GM23338 (cell line): ENCODE results near the gene WDR13. TPM values are rescaled to one million over a fixed set of nuclear protein-coding genes. Genes with fewer than 3 reads are reported as not detected.

Experiments
- ATAC-seq: fragments of 200-7000 bp; cut with Tn5 transposase; 3 replicates; pipeline ENCODE4 v1.9.1; 2020
- DNase-seq: peaks from one replicate; pipeline ENCODE4 v3.0.0-alpha.2; 2015; ENCODE audit warnings: low spot score
- H2AFZ ChIP-seq: fragments of 200-600 bp; sonication (generic); 2 replicates; pipeline ENCODE4 v1.8.0; 2016; ENCODE audit warnings: antibody characterized with exemption, mild to moderate bottlenecking, moderate library complexity
- H3F3A ChIP-seq: fragments of 200-600 bp; sonication (generic); replicated peaks from 2 replicates; pipeline ENCODE4 v1.8.0; 2017; ENCODE audit warnings: antibody characterized with exemption, mixed run types, low read depth
- H3K27ac ChIP-seq: fragments of 200-600 bp; sonication (generic); 2 replicates; pipeline ENCODE4 v1.6.1; 2016; ENCODE audit warnings: low read depth
- H3K27me3 ChIP-seq: fragments of 200-600 bp; sonication (generic); 2 replicates; pipeline ENCODE4 v1.8.0; 2016; ENCODE audit warnings: mild to moderate bottlenecking, mixed run types, moderate library complexity; ENCODE audit not compliant: insufficient read depth
- H3K36me3 ChIP-seq: fragments of 200-600 bp; sonication (generic); 2 replicates; pipeline ENCODE4 v1.8.0; 2016; ENCODE audit warnings: mild to moderate bottlenecking; ENCODE audit not compliant: insufficient read depth
- H3K4me1 ChIP-seq: fragments of 200-600 bp; sonication (generic); 2 replicates; pipeline ENCODE4 v1.8.0; 2016; ENCODE audit warnings: mild to moderate bottlenecking, moderate library complexity; ENCODE audit not compliant: insufficient read depth
- H3K4me2 ChIP-seq: fragments of 200-600 bp; sonication (generic); 2 replicates; pipeline ENCODE4 v1.7.1; 2017; ENCODE audit warnings: mixed run types
- H3K4me3 ChIP-seq: fragments of 200-600 bp; sonication (generic); 2 replicates; pipeline ENCODE4 v1.6.1; 2016; ENCODE audit warnings: mixed run types
- H3K79me2 ChIP-seq: fragments of 200-600 bp; sonication (generic); replicated peaks from 2 replicates; pipeline ENCODE4 v1.8.0; 2017; ENCODE audit warnings: mild to moderate bottlenecking; ENCODE audit not compliant: insufficient read depth
- H3K9me2 ChIP-seq: fragments of 200-600 bp; sonication (generic); 2 replicates; pipeline ENCODE4 v1.8.0; 2017; ENCODE audit not compliant: insufficient read depth
- H4K20me1 ChIP-seq: fragments of 200-600 bp; sonication (generic); replicated peaks from 2 replicates; pipeline ENCODE4 v1.8.0; 2017; ENCODE audit warnings: mild to moderate bottlenecking; ENCODE audit not compliant: insufficient read depth
- H3K27ac Mint-ChIP-seq: 2 replicates; pipeline ENCODE4 v1.8.0; 2020; ENCODE audit warnings: inconsistent platforms, mild to moderate bottlenecking, moderate library complexity, mixed read lengths
- H3K27me3 Mint-ChIP-seq: 3 replicates; pipeline ENCODE4 v1.8.0; 2022; ENCODE audit warnings: low read depth, mild to moderate bottlenecking, moderate library complexity, mixed read lengths, inconsistent platforms; ENCODE audit not compliant: insufficient read depth, poor library complexity
- H3K36me3 Mint-ChIP-seq: 3 replicates; pipeline ENCODE4 v1.8.0; 2021; ENCODE audit warnings: low read depth, mild to moderate bottlenecking, inconsistent platforms, moderate library complexity, mixed read lengths
- H3K4me1 Mint-ChIP-seq: 3 replicates; pipeline ENCODE4 v1.8.0; 2020; ENCODE audit warnings: mild to moderate bottlenecking, inconsistent platforms, mixed read lengths
- H3K4me3 Mint-ChIP-seq: 3 replicates; pipeline ENCODE4 v1.8.0; 2021; ENCODE audit warnings: moderate library complexity, mild to moderate bottlenecking, inconsistent platforms, mixed read lengths
- H3K9me3 Mint-ChIP-seq: 3 replicates; pipeline ENCODE4 v1.8.0; 2020; ENCODE audit warnings: moderate library complexity, mild to moderate bottlenecking, inconsistent platforms, mixed read lengths
- CREB1 ChIP-seq: fragments of 250-450 bp; sonication (Bioruptor Pico); IDR thresholded peaks from 2 replicates; pipeline ENCODE4 v1.5.0; 2020; ENCODE audit warnings: low read depth, mild to moderate bottlenecking, moderate library complexity
- EZH2 ChIP-seq: fragments of 200-600 bp; sonication (generic); IDR thresholded peaks from one replicate; pipeline ENCODE4 v1.8.0; 2017; ENCODE audit warnings: antibody characterized with exemption, mild to moderate bottlenecking, low read depth; ENCODE audit not compliant: unreplicated experiment
- JUNB ChIP-seq: IDR thresholded peaks from one replicate; pipeline ENCODE4 v1.6.1; 2016; ENCODE audit warnings: antibody characterized with exemption; ENCODE audit not compliant: unreplicated experiment
- NANOG ChIP-seq: IDR thresholded peaks from 2 replicates; pipeline ENCODE4 v1.6.1; 2016; ENCODE audit warnings: antibody characterized with exemption, borderline replicate concordance
- ZNF331 ChIP-seq: fragments of 250-450 bp; sonication (Bioruptor Pico); IDR thresholded peaks from 2 replicates; pipeline ENCODE4 v1.5.0; 2020; ENCODE audit warnings: low read depth, mild to moderate bottlenecking, moderate library complexity
- polyA plus RNA-seq: library from polyadenylated mRNA; unstranded; fragments of >200 nt; fragmentation: Nextera tagmentation; extraction: Ambion mirVana; gene quantifications from 2 replicates; pipeline ENCODE4 v1.2.1, GENCODE V29; 2016
- total RNA-seq: library from RNA; depleted of rRNA; stranded (reverse); fragments of >200 nt; shearing (Covaris generic); gene quantifications from 2 replicates; pipeline ENCODE4 v1.2.3, GENCODE V29; 2014
- TF ChIP-seq, protein P1 (sequence below): fragments of 250-450 bp; sonication (Bioruptor Pico); IDR thresholded peaks from 2 replicates; pipeline ENCODE4 v1.5.0; 2020; ENCODE audit warnings: mild to moderate bottlenecking, moderate library complexity
- TF ChIP-seq, protein P2 (sequence below): IDR thresholded peaks from one replicate; pipeline ENCODE4 v1.6.1; 2018; ENCODE audit warnings: antibody characterized with exemption; ENCODE audit not compliant: unreplicated experiment
- TF ChIP-seq, protein P3 (sequence below), 2 experiments: fragments of 200-600 bp in 1 of 2; sonication (generic) in 1 of 2; conservative IDR thresholded peaks; 2 replicates each; pipeline versions ENCODE4 v1.5.1 to v1.6.1; 2016 to 2017; ENCODE audit warnings: antibody characterized with exemption in 2 of 2, low read depth in 2 of 2, mild to moderate bottlenecking in 2 of 2, moderate library complexity in 1 of 2

The WDR13 gene
- total and polyA plus RNA-seq, 2 experiments from 2014 or later, result 24.2 to 24.9 TPM

DNA sequence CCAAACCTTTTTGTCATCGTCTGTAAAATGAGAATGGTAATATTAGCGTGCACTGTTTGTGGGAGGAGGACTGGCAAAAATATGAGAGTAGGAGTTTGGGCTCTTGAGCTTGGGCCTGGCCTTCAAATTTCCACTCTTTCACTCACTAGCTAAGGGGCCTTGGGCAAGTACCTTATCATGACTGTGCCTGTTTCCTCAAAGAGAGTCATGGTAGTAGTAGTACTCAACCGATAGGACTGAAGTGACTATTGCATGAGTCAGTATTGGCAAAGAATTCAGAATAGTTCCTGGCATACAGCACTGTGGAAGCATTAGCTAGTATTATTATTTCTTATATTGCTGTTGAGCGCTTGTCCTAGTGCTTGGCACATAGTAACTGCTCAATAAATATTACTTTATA lies 39.0 kb upstream of the WDR13 start (continued):
- TF ChIP-seq, protein P1, sequence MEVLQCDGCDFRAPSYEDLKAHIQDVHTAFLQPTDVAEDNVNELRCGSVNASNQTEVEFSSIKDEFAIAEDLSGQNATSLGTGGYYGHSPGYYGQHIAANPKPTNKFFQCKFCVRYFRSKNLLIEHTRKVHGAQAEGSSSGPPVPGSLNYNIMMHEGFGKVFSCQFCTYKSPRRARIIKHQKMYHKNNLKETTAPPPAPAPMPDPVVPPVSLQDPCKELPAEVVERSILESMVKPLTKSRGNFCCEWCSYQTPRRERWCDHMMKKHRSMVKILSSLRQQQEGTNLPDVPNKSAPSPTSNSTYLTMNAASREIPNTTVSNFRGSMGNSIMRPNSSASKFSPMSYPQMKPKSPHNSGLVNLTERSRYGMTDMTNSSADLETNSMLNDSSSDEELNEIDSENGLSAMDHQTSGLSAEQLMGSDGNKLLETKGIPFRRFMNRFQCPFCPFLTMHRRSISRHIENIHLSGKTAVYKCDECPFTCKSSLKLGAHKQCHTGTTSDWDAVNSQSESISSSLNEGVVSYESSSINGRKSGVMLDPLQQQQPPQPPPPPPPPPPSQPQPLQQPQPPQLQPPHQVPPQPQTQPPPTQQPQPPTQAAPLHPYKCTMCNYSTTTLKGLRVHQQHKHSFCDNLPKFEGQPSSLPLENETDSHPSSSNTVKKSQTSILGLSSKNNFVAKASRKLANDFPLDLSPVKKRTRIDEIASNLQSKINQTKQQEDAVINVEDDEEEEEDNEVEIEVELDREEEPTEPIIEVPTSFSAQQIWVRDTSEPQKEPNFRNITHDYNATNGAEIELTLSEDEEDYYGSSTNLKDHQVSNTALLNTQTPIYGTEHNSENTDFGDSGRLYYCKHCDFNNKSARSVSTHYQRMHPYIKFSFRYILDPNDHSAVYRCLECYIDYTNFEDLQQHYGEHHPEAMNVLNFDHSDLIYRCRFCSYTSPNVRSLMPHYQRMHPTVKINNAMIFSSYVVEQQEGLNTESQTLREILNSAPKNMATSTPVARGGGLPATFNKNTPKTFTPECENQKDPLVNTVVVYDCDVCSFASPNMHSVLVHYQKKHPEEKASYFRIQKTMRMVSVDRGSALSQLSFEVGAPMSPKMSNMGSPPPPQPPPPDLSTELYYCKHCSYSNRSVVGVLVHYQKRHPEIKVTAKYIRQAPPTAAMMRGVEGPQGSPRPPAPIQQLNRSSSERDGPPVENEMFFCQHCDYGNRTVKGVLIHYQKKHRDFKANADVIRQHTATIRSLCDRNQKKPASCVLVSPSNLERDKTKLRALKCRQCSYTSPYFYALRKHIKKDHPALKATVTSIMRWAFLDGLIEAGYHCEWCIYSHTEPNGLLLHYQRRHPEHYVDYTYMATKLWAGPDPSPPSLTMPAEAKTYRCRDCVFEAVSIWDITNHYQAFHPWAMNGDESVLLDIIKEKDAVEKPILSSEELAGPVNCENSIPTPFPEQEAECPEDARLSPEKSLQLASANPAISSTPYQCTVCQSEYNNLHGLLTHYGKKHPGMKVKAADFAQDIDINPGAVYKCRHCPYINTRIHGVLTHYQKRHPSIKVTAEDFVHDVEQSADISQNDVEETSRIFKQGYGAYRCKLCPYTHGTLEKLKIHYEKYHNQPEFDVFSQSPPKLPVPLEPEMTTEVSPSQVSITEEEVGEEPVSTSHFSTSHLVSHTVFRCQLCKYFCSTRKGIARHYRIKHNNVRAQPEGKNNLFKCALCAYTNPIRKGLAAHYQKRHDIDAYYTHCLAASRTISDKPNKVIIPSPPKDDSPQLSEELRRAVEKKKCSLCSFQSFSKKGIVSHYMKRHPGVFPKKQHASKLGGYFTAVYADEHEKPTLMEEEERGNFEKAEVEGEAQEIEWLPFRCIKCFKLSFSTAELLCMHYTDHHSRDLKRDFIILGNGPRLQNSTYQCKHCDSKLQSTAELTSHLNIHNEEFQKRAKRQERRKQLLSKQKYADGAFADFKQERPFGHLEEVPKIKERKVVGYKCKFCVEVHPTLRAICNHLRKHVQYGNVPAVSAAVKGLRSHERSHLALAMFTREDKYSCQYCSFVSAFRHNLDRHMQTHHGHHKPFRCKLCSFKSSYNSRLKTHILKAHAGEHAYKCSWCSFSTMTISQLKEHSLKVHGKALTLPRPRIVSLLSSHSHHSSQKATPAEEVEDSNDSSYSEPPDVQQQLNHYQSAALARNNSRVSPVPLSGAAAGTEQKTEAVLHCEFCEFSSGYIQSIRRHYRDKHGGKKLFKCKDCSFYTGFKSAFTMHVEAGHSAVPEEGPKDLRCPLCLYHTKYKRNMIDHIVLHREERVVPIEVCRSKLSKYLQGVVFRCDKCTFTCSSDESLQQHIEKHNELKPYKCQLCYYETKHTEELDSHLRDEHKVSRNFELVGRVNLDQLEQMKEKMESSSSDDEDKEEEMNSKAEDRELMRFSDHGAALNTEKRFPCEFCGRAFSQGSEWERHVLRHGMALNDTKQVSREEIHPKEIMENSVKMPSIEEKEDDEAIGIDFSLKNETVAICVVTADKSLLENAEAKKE (CRISPR knock-in tag), result no peak
- no peak for TF ChIP-seq CREB1 (CRISPR knock-in tag)
- TF ChIP-seq EZH2, result no peak

DNA sequence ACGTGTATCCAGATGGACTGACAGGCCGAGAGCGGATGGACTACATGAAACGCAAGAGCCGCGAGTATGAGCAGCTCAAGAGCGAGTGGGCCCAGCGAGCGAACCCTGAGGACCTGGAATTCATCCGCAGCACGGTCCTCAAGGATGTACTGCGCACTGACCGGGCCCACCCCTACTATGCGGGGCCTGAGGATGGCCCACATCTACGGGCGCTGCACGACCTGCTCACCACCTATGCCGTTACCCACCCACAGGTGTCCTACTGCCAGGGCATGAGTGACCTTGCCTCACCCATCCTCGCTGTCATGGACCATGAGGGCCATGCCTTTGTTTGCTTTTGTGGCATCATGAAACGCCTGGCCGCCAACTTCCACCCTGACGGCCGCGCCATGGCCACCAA lies 37.7 kb upstream of the WDR13 start:
- Histone ChIP-seq H3K27ac (no peak overlapping the region), H4K20me1 (no peaks in the 10 kb centered on the region), H3K4me3 (no peak overlapping the region), H3F3A (no peaks in the 10 kb centered on the region), H3K9me2 (no peaks in the 10 kb centered on the region), H3K4me1 (no peaks in the 10 kb centered on the region), H3K4me2 (no peak overlapping the region), H3K36me3 (no peaks in the 10 kb centered on the region), H2AFZ (no peak overlapping the region), H3K27me3 (no peaks in the 10 kb centered on the region), H3K79me2 (no peaks in the 10 kb centered on the region)
- peaks cover 3% of the 10 kb centered on the region; the same call in 1 of the 3 replicates for H3K4me1 Mint-ChIP-seq
- H3K27me3 Mint-ChIP-seq, result no peaks in the 10 kb centered on the region
- no peaks in the 10 kb centered on the region for H3K9me3 Mint-ChIP-seq
- H3K4me3 Mint-ChIP-seq, result no peak overlapping the region
- ATAC-seq, result no peak
- no peak overlapping the region for H3K27ac Mint-ChIP-seq
- peaks cover 12% of the 10 kb centered on the region; the same call in 2 of the 3 replicates for H3K36me3 Mint-ChIP-seq
- TF ChIP-seq, protein P2, sequence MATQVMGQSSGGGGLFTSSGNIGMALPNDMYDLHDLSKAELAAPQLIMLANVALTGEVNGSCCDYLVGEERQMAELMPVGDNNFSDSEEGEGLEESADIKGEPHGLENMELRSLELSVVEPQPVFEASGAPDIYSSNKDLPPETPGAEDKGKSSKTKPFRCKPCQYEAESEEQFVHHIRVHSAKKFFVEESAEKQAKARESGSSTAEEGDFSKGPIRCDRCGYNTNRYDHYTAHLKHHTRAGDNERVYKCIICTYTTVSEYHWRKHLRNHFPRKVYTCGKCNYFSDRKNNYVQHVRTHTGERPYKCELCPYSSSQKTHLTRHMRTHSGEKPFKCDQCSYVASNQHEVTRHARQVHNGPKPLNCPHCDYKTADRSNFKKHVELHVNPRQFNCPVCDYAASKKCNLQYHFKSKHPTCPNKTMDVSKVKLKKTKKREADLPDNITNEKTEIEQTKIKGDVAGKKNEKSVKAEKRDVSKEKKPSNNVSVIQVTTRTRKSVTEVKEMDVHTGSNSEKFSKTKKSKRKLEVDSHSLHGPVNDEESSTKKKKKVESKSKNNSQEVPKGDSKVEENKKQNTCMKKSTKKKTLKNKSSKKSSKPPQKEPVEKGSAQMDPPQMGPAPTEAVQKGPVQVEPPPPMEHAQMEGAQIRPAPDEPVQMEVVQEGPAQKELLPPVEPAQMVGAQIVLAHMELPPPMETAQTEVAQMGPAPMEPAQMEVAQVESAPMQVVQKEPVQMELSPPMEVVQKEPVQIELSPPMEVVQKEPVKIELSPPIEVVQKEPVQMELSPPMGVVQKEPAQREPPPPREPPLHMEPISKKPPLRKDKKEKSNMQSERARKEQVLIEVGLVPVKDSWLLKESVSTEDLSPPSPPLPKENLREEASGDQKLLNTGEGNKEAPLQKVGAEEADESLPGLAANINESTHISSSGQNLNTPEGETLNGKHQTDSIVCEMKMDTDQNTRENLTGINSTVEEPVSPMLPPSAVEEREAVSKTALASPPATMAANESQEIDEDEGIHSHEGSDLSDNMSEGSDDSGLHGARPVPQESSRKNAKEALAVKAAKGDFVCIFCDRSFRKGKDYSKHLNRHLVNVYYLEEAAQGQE, result no peak
- TF ChIP-seq ZNF331, result no peak
- TF ChIP-seq, protein P3, sequence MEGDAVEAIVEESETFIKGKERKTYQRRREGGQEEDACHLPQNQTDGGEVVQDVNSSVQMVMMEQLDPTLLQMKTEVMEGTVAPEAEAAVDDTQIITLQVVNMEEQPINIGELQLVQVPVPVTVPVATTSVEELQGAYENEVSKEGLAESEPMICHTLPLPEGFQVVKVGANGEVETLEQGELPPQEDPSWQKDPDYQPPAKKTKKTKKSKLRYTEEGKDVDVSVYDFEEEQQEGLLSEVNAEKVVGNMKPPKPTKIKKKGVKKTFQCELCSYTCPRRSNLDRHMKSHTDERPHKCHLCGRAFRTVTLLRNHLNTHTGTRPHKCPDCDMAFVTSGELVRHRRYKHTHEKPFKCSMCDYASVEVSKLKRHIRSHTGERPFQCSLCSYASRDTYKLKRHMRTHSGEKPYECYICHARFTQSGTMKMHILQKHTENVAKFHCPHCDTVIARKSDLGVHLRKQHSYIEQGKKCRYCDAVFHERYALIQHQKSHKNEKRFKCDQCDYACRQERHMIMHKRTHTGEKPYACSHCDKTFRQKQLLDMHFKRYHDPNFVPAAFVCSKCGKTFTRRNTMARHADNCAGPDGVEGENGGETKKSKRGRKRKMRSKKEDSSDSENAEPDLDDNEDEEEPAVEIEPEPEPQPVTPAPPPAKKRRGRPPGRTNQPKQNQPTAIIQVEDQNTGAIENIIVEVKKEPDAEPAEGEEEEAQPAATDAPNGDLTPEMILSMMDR (conservative IDR thresholded peaks at IDR 0.05; ENCODE audit: low read depth in 2 of 2), result no peak
- no peak for TF ChIP-seq NANOG
- TF ChIP-seq JUNB, result no peak
- TF ChIP-seq CREB1 (CRISPR knock-in tag), result no peak
- DNase-seq, result no peak
